Measurements from ENCODE around the gene PSMD5. TPM values are rescaled to one million over a fixed set of nuclear protein-coding genes. Genes with fewer than 3 reads are reported as not detected.

The PSMD5 gene
- polyA plus RNA-seq, 1 donor from 2014 or later: 11.7 TPM

GRCh38 chr9:120829650-120830049 is 13.1 kb downstream of the PSMD5 start:
- H3K4me3 ChIP-seq (ENCODE audit: low read length): no peak overlapping the region
- H3K4me2 ChIP-seq (ENCODE audit: low read length): no peak overlapping the region
- no peak overlapping the region for H3K27ac ChIP-seq (ENCODE audit: low read length)
- H3K79me2 ChIP-seq (replicated peaks; ENCODE audit: insufficient read depth, low read length): no peaks in the 10 kb centered on the region
- no peaks in the 10 kb centered on the region for H3K9me2 ChIP-seq (ENCODE audit: insufficient read depth, low read length)
- no peak overlapping the region for H3K9ac ChIP-seq (ENCODE audit: low read length)
- TF ChIP-seq EZH2 (IDR thresholded peaks at IDR 0.05; ENCODE audit: borderline replicate concordance, insufficient read depth, low read length, poor library complexity, severe bottlenecking): no peak
- no peak for TF ChIP-seq REST (IDR thresholded peaks at IDR 0.05; ENCODE audit: borderline replicate concordance)
- no peak for TF ChIP-seq POLR2AphosphoS5 (IDR thresholded peaks at IDR 0.05)
- no peak for TF ChIP-seq TAF1 (IDR thresholded peaks at IDR 0.05; ENCODE audit: low read depth)
- no peak for TF ChIP-seq EP300 (conservative IDR thresholded peaks at IDR 0.05; ENCODE audit: poor library complexity, severe bottlenecking)
- no peak for TF ChIP-seq RAD21 (conservative IDR thresholded peaks at IDR 0.05)
- TF ChIP-seq MXI1 (conservative IDR thresholded peaks at IDR 0.05; ENCODE audit: poor library complexity, severe bottlenecking): no peak
- no peak for TF ChIP-seq SMC3 (conservative IDR thresholded peaks at IDR 0.05; ENCODE audit: poor library complexity)
- TF ChIP-seq, protein P1, sequence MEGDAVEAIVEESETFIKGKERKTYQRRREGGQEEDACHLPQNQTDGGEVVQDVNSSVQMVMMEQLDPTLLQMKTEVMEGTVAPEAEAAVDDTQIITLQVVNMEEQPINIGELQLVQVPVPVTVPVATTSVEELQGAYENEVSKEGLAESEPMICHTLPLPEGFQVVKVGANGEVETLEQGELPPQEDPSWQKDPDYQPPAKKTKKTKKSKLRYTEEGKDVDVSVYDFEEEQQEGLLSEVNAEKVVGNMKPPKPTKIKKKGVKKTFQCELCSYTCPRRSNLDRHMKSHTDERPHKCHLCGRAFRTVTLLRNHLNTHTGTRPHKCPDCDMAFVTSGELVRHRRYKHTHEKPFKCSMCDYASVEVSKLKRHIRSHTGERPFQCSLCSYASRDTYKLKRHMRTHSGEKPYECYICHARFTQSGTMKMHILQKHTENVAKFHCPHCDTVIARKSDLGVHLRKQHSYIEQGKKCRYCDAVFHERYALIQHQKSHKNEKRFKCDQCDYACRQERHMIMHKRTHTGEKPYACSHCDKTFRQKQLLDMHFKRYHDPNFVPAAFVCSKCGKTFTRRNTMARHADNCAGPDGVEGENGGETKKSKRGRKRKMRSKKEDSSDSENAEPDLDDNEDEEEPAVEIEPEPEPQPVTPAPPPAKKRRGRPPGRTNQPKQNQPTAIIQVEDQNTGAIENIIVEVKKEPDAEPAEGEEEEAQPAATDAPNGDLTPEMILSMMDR (IDR thresholded peaks at IDR 0.05; ENCODE audit: poor library complexity, severe bottlenecking): no peak
- no peaks in the 10 kb centered on the region for H3K9me3 ChIP-seq (ENCODE audit: low read length)
- H4K20me1 ChIP-seq (ENCODE audit: insufficient read depth): no peaks in the 10 kb centered on the region
- H3K27me3 ChIP-seq (ENCODE audit: insufficient read depth, low read depth, low read length): no peaks in the 10 kb centered on the region
- no peaks in the 10 kb centered on the region for H3F3A ChIP-seq (ENCODE audit: insufficient read depth, low read length, poor library complexity, severe bottlenecking)
- no peak overlapping the region for H2AFZ ChIP-seq (ENCODE audit: low read depth, low read length)
- H3K36me3 ChIP-seq (ENCODE audit: insufficient read depth, low read length): no peaks in the 10 kb centered on the region

GRCh38 chr9:120820095-120820494 is 22.6 kb downstream of the PSMD5 start:
- no peaks in the 10 kb centered on the region for H3K27me3 ChIP-seq (ENCODE audit: insufficient read depth, low read depth, low read length)
- H3K36me3 ChIP-seq (ENCODE audit: insufficient read depth, low read length): no peaks in the 10 kb centered on the region
- H3K9ac ChIP-seq (ENCODE audit: low read length): no peak overlapping the region
- no peak overlapping the region for H3K4me3 ChIP-seq (ENCODE audit: low read length)
- H4K20me1 ChIP-seq (ENCODE audit: insufficient read depth): no peaks in the 10 kb centered on the region
- no peak overlapping the region for H3K27ac ChIP-seq (ENCODE audit: low read length)
- no peaks in the 10 kb centered on the region for H3K79me2 ChIP-seq (replicated peaks; ENCODE audit: insufficient read depth, low read length)
- TF ChIP-seq RAD21 (conservative IDR thresholded peaks at IDR 0.05) (no peak), EZH2 (IDR thresholded peaks at IDR 0.05; ENCODE audit: borderline replicate concordance, insufficient read depth, low read length, poor library complexity, severe bottlenecking) (no peak), TAF1 (IDR thresholded peaks at IDR 0.05; ENCODE audit: low read depth) (no peak), MXI1 (conservative IDR thresholded peaks at IDR 0.05; ENCODE audit: poor library complexity, severe bottlenecking) (no peak), REST (IDR thresholded peaks at IDR 0.05; ENCODE audit: borderline replicate concordance) (no peak)
- no peak overlapping the region for H3K4me2 ChIP-seq (ENCODE audit: low read length)
- no peaks in the 10 kb centered on the region for H3K9me3 ChIP-seq (ENCODE audit: low read length)
- no peak overlapping the region for H2AFZ ChIP-seq (ENCODE audit: low read depth, low read length)
- H3K9me2 ChIP-seq (ENCODE audit: insufficient read depth, low read length): no peaks in the 10 kb centered on the region
- no peaks in the 10 kb centered on the region for H3F3A ChIP-seq (ENCODE audit: insufficient read depth, low read length, poor library complexity, severe bottlenecking)
